ENCODE measurements around the gene U2AF1L4.

The U2AF1L4 gene

GRCh38 chr19:35745328-35746086 is at the start of gene U2AF1L4, which contains the start of gene PSENEN:
Gene U2AF1L4 (minus strand): TSS chr19:35745418. CDS start chr19:35745391, 27 bp downstream.
Gene PSENEN (plus strand): TSS chr19:35745651. CDS start chr19:35745931, 280 bp downstream.
- TF ChIP-seq ESRRG (CRISPR knock-in tag; IDR thresholded peaks at IDR 0.05) (no peak), ARNTL (CRISPR knock-in tag; IDR thresholded peaks at IDR 0.05; ENCODE audit: borderline replicate concordance, low read depth) (no peak), TCF4 (CRISPR knock-in tag; IDR thresholded peaks at IDR 0.05; ENCODE audit: borderline replicate concordance) (no peak), ISL1 (CRISPR knock-in tag; IDR thresholded peaks at IDR 0.05) (no peak), POU6F1 (CRISPR knock-in tag; IDR thresholded peaks at IDR 0.05; ENCODE audit: borderline replicate concordance, low read depth) (no peak), OSR1 (CRISPR knock-in tag; IDR thresholded peaks at IDR 0.05) (no peak)
- ATAC-seq: peak; percentile 63

GRCh38 chr19:35793381-35794165 is 48.4 kb upstream of the U2AF1L4 start:
- no peak for TF ChIP-seq ESRRG (CRISPR knock-in tag; IDR thresholded peaks at IDR 0.05)
- no peak for ATAC-seq

GRCh38 chr19:35792888-35793287 is 47.7 kb upstream of the U2AF1L4 start:
- ATAC-seq: no peak

GRCh38 chr19:35792312-35792711 is 47.1 kb upstream of the U2AF1L4 start:
- ATAC-seq: no peak
- TF ChIP-seq CSRNP3 (CRISPR knock-in tag; IDR thresholded peaks at IDR 0.05) (no peak), GLIS3 (CRISPR knock-in tag; IDR thresholded peaks at IDR 0.05) (no peak), CREB5 (CRISPR knock-in tag; IDR thresholded peaks at IDR 0.05; ENCODE audit: low read depth) (no peak), ZNF8 (CRISPR knock-in tag; IDR thresholded peaks at IDR 0.05) (no peak), ESRRG (CRISPR knock-in tag; IDR thresholded peaks at IDR 0.05) (no peak), TOX (CRISPR knock-in tag; IDR thresholded peaks at IDR 0.05; ENCODE audit: borderline replicate concordance) (no peak), OSR1 (CRISPR knock-in tag; IDR thresholded peaks at IDR 0.05) (no peak), ZC3H10 (CRISPR knock-in tag; IDR thresholded peaks at IDR 0.05) (no peak), ZFP3 (CRISPR knock-in tag; IDR thresholded peaks at IDR 0.05) (no peak), PATZ1 (CRISPR knock-in tag; IDR thresholded peaks at IDR 0.05; ENCODE audit: borderline replicate concordance) (no peak), RARB (CRISPR knock-in tag; IDR thresholded peaks at IDR 0.05) (no peak), ZFP30 (CRISPR knock-in tag; IDR thresholded peaks at IDR 0.05) (no peak), ARNTL (CRISPR knock-in tag; IDR thresholded peaks at IDR 0.05; ENCODE audit: borderline replicate concordance, low read depth) (no peak)

More at GRCh38 chr19:35792888-35793287, 47.7 kb upstream of the U2AF1L4 start:
- TF ChIP-seq TCF4 (CRISPR knock-in tag; IDR thresholded peaks at IDR 0.05; ENCODE audit: borderline replicate concordance) (no peak), ZNF565 (CRISPR knock-in tag; conservative IDR thresholded peaks at IDR 0.05; ENCODE audit: low read depth) (no peak)

GRCh38 chr19:35791814-35792279 is 46.6 kb upstream of the U2AF1L4 start:
- no peak for ATAC-seq
- TF ChIP-seq ISL1 (CRISPR knock-in tag; IDR thresholded peaks at IDR 0.05) (no peak), OSR1 (CRISPR knock-in tag; IDR thresholded peaks at IDR 0.05) (no peak), ZNF565 (CRISPR knock-in tag; conservative IDR thresholded peaks at IDR 0.05; ENCODE audit: low read depth) (no peak), SNAI2 (CRISPR knock-in tag; IDR thresholded peaks at IDR 0.05) (no peak), TCF4 (CRISPR knock-in tag; IDR thresholded peaks at IDR 0.05; ENCODE audit: borderline replicate concordance) (no peak), ZC3H10 (CRISPR knock-in tag; IDR thresholded peaks at IDR 0.05) (no peak), TOX (CRISPR knock-in tag; IDR thresholded peaks at IDR 0.05; ENCODE audit: borderline replicate concordance) (no peak), PATZ1 (CRISPR knock-in tag; IDR thresholded peaks at IDR 0.05; ENCODE audit: borderline replicate concordance) (no peak), TSHZ2 (CRISPR knock-in tag; IDR thresholded peaks at IDR 0.05) (no peak), CSDC2 (CRISPR knock-in tag; IDR thresholded peaks at IDR 0.05) (no peak)
